Measurements from ENCODE around the gene PPTC7.

- TF ChIP-seq CTCF (tag by site-specific recombination; IDR thresholded peaks at IDR 0.05) (no peak), ZNF549 (tag by site-specific recombination; IDR thresholded peaks at IDR 0.05) (no peak), ZSCAN4 (tag by site-specific recombination; IDR thresholded peaks at IDR 0.05) (no peak), ZNF274 (IDR thresholded peaks at IDR 0.05; ENCODE audit: low read length) (no peak), ZNF274 (tag by site-specific recombination; IDR thresholded peaks at IDR 0.05; ENCODE audit: borderline replicate concordance) (no peak), KLF1 (tag by site-specific recombination; IDR thresholded peaks at IDR 0.05) (no peak), ZNF704 (tag by site-specific recombination; IDR thresholded peaks at IDR 0.05) (no peak), ZNF248 (tag by site-specific recombination; IDR thresholded peaks at IDR 0.05) (no peak), ATF2 (tag by site-specific recombination; IDR thresholded peaks at IDR 0.05; ENCODE audit: low read depth) (no peak)
Measured at GRCh38 chr12:110560946-110561345, 22.2 kb downstream of the PPTC7 start.
